ENCODE results near the gene GOLGA5.

Gene GOLGA5

GRCh38 chr14:92883066-92883465 lies 89.0 kb downstream of the GOLGA5 start:
- Mint-ChIP-seq H3K27ac (no peak overlapping the region), H3K9me3 (no peaks in the 10 kb centered on the region), H3K27me3 (peaks cover 54 to 62% of the 10 kb centered on the region in 2 donors), H3K4me3 (no peak overlapping the region), H3K36me3 (ENCODE audit: insufficient read depth) (no peaks in the 10 kb centered on the region), H3K4me1 (ENCODE audit: low read depth in 2 of 2) (no peaks in the 10 kb centered on the region)
- DNase-seq: no peak
- ATAC-seq (replicated peaks): no peak

DNA sequence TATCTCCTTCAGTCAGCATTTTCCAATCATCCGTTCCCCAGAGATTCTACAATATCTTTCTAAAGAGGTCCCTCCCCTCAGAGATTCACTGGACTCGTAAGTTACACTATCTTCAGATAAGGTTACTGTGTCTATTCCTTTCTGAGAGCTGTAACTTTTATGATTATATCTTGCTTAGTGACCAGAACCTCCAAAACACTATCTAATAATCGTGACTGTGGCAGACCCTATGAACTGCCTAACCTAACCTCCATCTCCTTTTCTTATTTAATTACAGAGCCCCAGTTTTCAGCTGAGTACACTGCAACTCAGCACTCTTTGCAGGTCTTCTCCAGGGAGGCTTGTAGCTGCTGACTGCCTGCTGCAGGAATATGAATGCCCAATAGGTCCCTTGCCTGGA lies 90.3 kb downstream of the GOLGA5 start:
- Mint-ChIP-seq H3K9me3 (no peaks in the 10 kb centered on the region), H3K4me1 (ENCODE audit: low read depth in 2 of 2) (no peaks in the 10 kb centered on the region), H3K27me3 (peaks cover 51 to 60% of the 10 kb centered on the region in 2 donors), H3K27ac (no peak overlapping the region), H3K4me3 (no peak overlapping the region), H3K36me3 (ENCODE audit: insufficient read depth) (no peaks in the 10 kb centered on the region)
- no peak for DNase-seq
- ATAC-seq (replicated peaks): no peak

- Mint-ChIP-seq H3K9me3 (no peaks in the 10 kb centered on the region), H3K4me1 (ENCODE audit: low read depth in 2 of 2) (no peaks in the 10 kb centered on the region), H3K4me3 (no peak overlapping the region), H3K27ac (no peak overlapping the region), H3K36me3 (ENCODE audit: insufficient read depth) (no peaks in the 10 kb centered on the region), H3K27me3 (peaks cover 41 to 51% of the 10 kb centered on the region in 2 donors)
- ATAC-seq (replicated peaks) (no peak), DNase-seq (no peak)
Measured at GRCh38 chr14:92885279-92886061, 91.4 kb downstream of the GOLGA5 start.

GRCh38 chr14:92886337-92886736 lies 92.2 kb downstream of the GOLGA5 start:
- no peaks in the 10 kb centered on the region for H3K9me3 Mint-ChIP-seq
- no peaks in the 10 kb centered on the region for H3K4me1 Mint-ChIP-seq (ENCODE audit: low read depth in 2 of 2)
- peaks cover 32 to 42% of the 10 kb centered on the region in 2 donors for H3K27me3 Mint-ChIP-seq
- no peak overlapping the region for H3K4me3 Mint-ChIP-seq
- H3K27ac Mint-ChIP-seq: no peak overlapping the region
- DNase-seq (no peak), ATAC-seq (replicated peaks) (no peak)
- H3K36me3 Mint-ChIP-seq (ENCODE audit: insufficient read depth): no peaks in the 10 kb centered on the region

DNA sequence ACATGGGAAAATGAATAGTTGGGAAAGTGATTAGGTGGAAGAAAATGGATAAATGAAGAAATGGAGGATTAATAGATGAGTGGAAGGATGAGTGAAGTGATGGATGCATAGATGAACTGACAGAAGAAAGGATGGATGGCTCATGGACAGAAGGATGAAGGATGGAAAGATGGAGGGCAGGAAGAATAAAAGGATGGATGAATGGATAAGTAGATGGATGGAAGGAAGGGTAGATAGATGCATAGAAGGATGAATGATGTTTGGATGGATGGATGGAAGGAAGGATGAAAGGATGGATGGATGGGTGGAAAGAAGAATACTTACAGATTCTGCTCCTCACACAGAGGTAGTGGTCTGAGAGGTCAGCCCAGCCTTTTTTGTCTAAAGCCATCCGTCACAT lies 93.1 kb downstream of the GOLGA5 start:
- Mint-ChIP-seq H3K27ac (no peak overlapping the region), H3K36me3 (ENCODE audit: insufficient read depth) (no peaks in the 10 kb centered on the region), H3K4me1 (ENCODE audit: low read depth in 2 of 2) (no peaks in the 10 kb centered on the region), H3K4me3 (no peak overlapping the region), H3K27me3 (peaks cover 24 to 35% of the 10 kb centered on the region in 2 donors), H3K9me3 (no peaks in the 10 kb centered on the region)
- no peak for ATAC-seq (replicated peaks)
- no peak for DNase-seq

- Mint-ChIP-seq H3K4me1 (ENCODE audit: low read depth in 2 of 2) (no peaks in the 10 kb centered on the region), H3K9me3 (peaks cover 2 to 6% of the 10 kb centered on the region in 2 donors), H3K27ac (no peak overlapping the region), H3K36me3 (ENCODE audit: insufficient read depth) (no peaks in the 10 kb centered on the region), H3K4me3 (no peak overlapping the region), H3K27me3 (peaks cover 24 to 40% of the 10 kb centered on the region in 2 donors)
- DNase-seq (no peak), ATAC-seq (replicated peaks) (no peak)
Measured at GRCh38 chr14:92888896-92889295, 94.8 kb downstream of the GOLGA5 start.

Data from effector memory CD8-positive, alpha-beta T cell (primary cell).